Measurements from ENCODE around the gene PDCD1LG2. TPM values are rescaled to one million over a fixed set of nuclear protein-coding genes. Genes with fewer than 3 reads are reported as not detected.

PDCD1LG2 gene
- total and polyA plus RNA-seq, 4 donors, result 0.46 to 2.5 (median 1.3) TPM

- no peak for DNase-seq (ENCODE audit: low spot score)
- Histone ChIP-seq H3K27me3 (ENCODE audit: control insufficient read depth in 4 of 4, insufficient read depth in 4 of 4, low read length in 3 of 4) (no peaks in the 10 kb centered on the region), H3K36me3 (ENCODE audit: control insufficient read depth in 4 of 4, insufficient read depth in 3 of 4, low read depth in 1 of 4, low read length in 3 of 4) (no peaks in the 10 kb centered on the region), H3K9me3 (ENCODE audit: control insufficient read depth in 4 of 4, low read length in 3 of 4) (no peaks in the 10 kb centered on the region), H3K4me1 (ENCODE audit: control insufficient read depth in 4 of 4, insufficient read depth in 4 of 4, low read length in 3 of 4) (peaks cover 0 to 2% (median 0%) of the 10 kb centered on the region in 4 donors), H3K4me3 (ENCODE audit: low read depth in 1 of 3, low read length in 3 of 3) (no peak overlapping the region), H3K27ac (ENCODE audit: low read depth in 1 of 2, low read length in 2 of 2) (no peak overlapping the region), H3K9ac (ENCODE audit: low read depth in 1 of 2, low read length in 2 of 2) (no peak overlapping the region)
- WGBS, result 80% methylated on average over 6 of the region's 6 CpGs
- TF ChIP-seq REST (IDR thresholded peaks at IDR 0.05) (no peak), EGR1 (IDR thresholded peaks at IDR 0.05; ENCODE audit: low read depth in 2 of 2) (no peak), GABPA (IDR thresholded peaks at IDR 0.05 in 1 of 2, conservative IDR thresholded peaks at IDR 0.05 in 1 of 2) (no peak), ZBTB33 (IDR thresholded peaks at IDR 0.05) (no peak), HNF4A (conservative IDR thresholded peaks at IDR 0.05) (no peak), JUND (IDR thresholded peaks at IDR 0.05) (no peak), YY1 (IDR thresholded peaks at IDR 0.05) (no peak), NR2F2 (IDR thresholded peaks at IDR 0.05) (no peak), CTCF (IDR thresholded peaks at IDR 0.05; ENCODE audit: low read depth, low read length, missing input control) (no peak)
These were observed 4.4 kb downstream of the PDCD1LG2 start for GRCh38 chr9:5514617-5515260.

- H3K27ac ChIP-seq (ENCODE audit: low read depth in 1 of 2, low read length in 2 of 2), result no peak overlapping the region
- TF ChIP-seq YY1 (IDR thresholded peaks at IDR 0.05) (no peak), TAF1 (conservative IDR thresholded peaks at IDR 0.05) (no peak), JUND (IDR thresholded peaks at IDR 0.05) (no peak), ATF3 (IDR thresholded peaks at IDR 0.05) (no peak), FOXA1 (IDR thresholded peaks at IDR 0.05) (no peak)
- no peak overlapping the region for H3K9ac ChIP-seq (ENCODE audit: low read depth in 1 of 2, low read length in 2 of 2)
- no peaks in the 10 kb centered on the region for H3K27me3 ChIP-seq (ENCODE audit: control insufficient read depth in 4 of 4, insufficient read depth in 4 of 4, low read length in 3 of 4)
- H3K36me3 ChIP-seq (ENCODE audit: control insufficient read depth in 4 of 4, insufficient read depth in 3 of 4, low read depth in 1 of 4, low read length in 3 of 4), result no peaks in the 10 kb centered on the region
- no peak overlapping the region for H3K4me3 ChIP-seq (ENCODE audit: low read depth in 1 of 3, low read length in 3 of 3)
- peaks cover 0 to 2% (median 0%) of the 10 kb centered on the region in 4 donors for H3K4me1 ChIP-seq (ENCODE audit: control insufficient read depth in 4 of 4, insufficient read depth in 4 of 4, low read length in 3 of 4)
- no peak for DNase-seq (ENCODE audit: low spot score)
- no peaks in the 10 kb centered on the region for H3K9me3 ChIP-seq (ENCODE audit: control insufficient read depth in 4 of 4, low read length in 3 of 4)
- 79% methylated on average over 4 of the region's 4 CpGs for WGBS
These were observed 4.9 kb downstream of the PDCD1LG2 start for GRCh38 chr9:5515261-5515650.
